ENCODE results near the gene RALGPS2.
A peak's percentile ranks its signal among the peaks of the same experiment; 100 is the strongest.

GRCh38 chr1:178938959-178939317 lies 213.9 kb downstream of the RALGPS2 start:
- TF ChIP-seq CTCF (IDR thresholded peaks at IDR 0.05) (no peak), EP300 (IDR thresholded peaks at IDR 0.05) (peak in 3 of 4 donors; percentile 18 to 78 (median 77))

Measured in sigmoid colon (tissue), 4 donors.